Glomerular endothelial cell (primary cell): Measurements from ENCODE around the gene VSTM1. TPM values are rescaled to one million over a fixed set of nuclear protein-coding genes. Genes with fewer than 3 reads are reported as not detected.
"Not testable (repeated sequence)": the region's sequence is repeated elsewhere in the genome, so short reads cannot be mapped to it uniquely, and the experiment has no call there.

ENCODE experiments used
- DNase-seq: peaks from one replicate; pipeline ENCODE4 v3.0.0-alpha.2; 2011; ENCODE audit warnings: low read depth, low spot score; ENCODE audit errors: extremely low read depth
- total RNA-seq: library from RNA; depleted of rRNA; stranded (reverse); fragments of >200 nt; gene quantifications from 2 replicates; pipeline ENCODE4 v1.2.3, GENCODE V29; 2015

Gene VSTM1
- total RNA-seq, 1 donor from 2014 or later: not detected

DNA sequence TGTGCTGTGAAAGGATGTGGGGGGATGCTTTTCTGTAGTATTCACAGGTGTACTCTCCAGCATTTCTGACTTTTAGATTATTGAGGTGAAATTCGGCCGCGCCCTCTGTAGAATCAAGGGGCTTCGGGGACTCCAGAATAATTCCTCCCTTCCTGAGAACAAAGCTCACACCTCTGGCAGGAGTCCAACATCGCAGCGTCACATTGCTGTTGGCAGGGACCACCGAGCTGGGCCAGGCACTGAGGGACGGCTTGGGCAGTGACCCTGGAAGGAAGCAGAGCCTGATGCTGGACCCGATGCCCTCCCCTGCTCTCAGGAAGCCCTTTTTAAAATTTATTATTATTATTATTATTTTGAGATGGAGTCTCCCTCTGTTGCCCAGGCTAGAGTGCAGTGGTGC lies 11.2 kb upstream of the VSTM1 start:
- no peak for DNase-seq

DNA sequence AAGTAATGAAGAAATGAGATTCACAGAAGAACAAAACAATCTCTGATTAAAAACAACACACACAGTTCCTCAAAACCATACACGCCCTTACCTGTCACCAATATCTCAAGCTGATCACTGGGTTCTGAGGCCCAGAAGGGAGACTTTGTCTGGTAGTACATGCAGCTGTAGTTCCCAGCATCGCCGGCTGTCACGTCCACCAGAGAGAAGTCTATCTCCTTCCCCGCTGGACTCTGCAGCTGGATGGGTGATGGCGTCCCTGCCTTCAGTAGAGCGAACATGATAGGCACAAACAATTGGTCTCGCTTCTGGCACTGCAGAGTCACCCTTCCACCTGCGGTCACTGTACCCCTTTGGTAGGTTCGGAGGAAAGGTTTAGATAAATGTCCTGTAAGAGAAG lies 10.1 kb upstream of the VSTM1 start:
- no peak for DNase-seq

DNA sequence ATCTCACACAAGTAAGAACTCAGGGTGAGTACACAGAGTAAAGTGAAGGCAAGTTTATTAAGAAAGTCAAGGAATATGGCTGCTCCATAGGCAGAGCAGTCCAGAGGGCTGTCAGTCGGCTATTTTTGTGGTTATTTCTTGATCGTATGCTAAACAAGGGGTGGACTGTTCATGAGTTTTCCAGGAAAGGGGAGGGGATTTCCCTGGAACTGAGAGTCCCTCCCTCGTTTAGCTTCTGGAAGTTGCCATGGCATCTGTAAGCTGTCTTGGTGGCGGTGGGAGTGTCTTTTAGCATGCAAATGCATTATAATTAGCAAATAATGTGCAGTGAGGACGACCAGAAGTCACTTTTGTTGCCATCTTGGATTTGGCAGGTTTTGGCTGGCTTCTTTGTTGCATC lies 5.8 kb upstream of the VSTM1 start:
- no peak for DNase-seq

DNA sequence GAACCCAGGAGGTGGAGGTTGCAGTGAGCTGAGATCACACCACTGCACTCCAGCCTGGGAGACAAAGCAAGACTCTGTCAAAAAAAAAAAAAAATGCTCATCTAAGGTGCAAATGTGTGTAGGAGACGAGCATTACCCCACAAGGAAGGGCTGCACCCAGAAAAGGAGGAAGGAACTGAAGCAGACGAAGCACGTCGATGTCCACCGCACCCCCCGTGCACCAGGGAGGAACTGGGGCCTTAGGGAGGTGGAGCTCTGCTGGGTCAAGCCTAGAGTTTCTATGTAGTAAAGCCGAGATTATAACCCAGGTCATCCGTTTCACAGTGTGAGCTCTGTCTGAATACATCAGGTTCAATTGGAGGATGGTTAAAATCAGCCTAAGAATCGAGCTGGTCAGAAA lies 1.1 kb downstream of the VSTM1 start:
- no peak for DNase-seq

DNA sequence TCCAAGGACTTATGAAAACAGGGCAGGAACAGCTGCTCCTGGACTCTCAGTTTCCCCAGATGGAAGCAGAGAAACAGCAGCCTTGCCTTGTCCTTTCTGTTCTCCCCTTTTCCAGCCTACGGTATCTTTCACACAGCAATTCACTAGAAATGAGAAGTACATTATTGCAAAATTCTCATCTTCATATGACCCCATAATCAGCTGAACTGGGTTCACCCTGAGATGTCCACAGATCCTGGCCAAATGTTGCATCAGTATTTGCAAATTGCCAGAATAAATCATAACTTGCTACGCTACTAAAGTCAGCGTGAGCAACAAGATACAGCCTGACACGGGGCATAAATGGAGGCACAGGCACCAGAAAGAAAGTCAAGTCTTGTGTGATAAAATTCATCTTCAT lies 16.1 kb downstream of the VSTM1 start:
- DNase-seq: no peak

DNA sequence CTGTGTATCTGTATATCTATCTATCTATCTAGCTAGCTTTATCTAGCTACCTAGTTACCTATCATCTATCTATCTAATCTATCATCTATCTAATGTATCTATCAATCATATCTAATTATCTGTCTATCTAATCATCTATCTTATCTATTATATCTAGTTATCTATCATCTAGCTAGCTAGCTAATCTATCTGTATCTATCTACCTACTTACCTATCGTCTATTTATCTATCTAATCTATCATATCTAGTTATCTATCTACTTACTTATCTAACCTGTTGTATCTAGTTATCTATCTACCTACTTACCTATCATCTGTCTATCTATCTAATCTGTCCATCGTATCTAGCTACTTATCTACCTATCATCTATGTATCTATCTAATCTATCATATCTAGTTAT lies 17.9 kb downstream of the VSTM1 start:
- DNase-seq: no peak

DNA sequence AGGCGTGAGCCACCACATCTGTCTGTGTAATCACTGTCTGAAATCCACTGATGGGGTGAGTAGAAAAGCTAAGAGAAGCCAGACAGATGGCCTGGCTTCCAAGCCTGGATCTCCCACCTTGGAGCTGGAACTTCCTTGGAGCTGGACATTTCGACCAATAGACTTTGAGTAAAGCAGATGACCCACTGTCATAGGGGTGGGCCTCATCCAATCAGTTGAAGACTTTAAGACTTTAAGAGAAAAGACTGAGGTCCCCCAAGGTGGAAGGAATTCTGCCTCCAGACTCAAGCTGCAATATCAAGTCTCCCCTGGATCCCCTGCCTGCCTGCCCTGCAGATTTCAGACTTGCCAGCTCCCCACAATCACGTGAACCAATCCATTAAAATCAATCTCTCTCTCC lies 20.7 kb downstream of the VSTM1 start:
- DNase-seq: no peak

DNA sequence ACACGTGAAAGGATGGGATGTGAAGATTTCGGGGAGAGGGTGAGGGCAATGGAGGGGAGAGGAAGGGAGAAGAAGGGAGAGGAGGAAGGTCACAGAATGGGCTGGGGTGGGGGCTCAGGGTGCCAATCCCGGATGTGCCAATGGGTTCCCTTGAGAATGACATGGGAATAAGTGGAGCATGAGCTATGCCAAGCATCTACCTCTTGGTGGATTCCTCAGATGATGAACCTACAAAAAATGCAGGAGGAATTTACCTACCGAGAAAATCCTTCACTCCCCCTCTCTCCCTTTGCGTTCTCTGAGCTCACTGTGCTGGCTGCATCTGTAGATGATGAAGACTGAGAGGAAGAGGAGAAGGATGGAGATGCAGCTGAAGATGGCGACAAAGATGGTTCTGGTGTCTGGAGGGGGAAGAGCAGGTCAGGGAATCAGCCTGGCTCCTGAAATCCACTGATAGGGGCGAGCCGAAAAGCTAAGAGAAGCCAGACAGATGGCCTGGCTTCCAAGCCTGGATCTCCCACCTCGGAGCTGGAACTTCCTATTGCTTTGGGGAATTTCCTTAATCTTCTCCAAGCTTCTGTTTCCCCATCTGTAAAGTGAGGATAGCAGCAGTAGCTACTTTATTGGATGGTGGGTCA lies 21.6 kb downstream of the VSTM1 start:
- DNase-seq: no peak

DNA sequence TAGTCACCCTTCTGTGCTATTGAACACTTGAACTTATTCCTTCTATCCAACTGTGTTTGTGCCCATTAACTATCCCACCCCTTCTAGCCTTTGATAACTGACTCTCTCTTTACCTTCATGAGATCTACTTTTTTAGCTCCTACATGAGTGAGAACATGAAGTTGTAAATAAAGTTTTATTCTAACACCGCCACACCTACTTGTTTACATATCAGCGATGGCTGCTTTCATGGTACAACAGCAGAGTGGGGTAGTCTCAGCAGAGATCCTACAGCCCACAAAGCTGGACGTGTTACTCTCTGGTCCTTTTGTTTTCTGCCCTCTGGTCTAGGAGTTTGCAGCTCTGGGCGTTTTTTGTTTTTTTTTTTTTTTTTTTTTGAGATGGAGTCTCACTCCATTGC lies 23.7 kb downstream of the VSTM1 start:
- no peak for DNase-seq

DNA sequence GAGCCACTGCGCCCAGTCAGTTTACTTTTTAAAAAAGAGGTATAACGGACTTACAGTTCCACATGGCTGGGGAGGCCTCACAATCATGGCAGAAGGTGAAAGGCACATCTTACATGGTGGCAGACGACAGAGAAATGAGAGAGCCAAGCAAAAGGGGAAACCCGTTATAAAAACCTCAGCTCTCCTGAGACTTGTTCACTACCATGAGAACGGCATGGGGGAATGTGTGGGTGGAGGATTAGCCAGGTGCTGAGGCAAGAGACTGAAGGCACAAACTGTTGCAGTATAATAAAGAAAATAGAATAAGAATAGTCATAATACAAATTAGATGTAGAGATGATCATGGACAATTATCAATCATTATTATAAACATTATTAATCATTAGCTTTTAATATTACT lies 27.2 kb downstream of the VSTM1 start:
- not testable (repeated sequence) for DNase-seq

DNA sequence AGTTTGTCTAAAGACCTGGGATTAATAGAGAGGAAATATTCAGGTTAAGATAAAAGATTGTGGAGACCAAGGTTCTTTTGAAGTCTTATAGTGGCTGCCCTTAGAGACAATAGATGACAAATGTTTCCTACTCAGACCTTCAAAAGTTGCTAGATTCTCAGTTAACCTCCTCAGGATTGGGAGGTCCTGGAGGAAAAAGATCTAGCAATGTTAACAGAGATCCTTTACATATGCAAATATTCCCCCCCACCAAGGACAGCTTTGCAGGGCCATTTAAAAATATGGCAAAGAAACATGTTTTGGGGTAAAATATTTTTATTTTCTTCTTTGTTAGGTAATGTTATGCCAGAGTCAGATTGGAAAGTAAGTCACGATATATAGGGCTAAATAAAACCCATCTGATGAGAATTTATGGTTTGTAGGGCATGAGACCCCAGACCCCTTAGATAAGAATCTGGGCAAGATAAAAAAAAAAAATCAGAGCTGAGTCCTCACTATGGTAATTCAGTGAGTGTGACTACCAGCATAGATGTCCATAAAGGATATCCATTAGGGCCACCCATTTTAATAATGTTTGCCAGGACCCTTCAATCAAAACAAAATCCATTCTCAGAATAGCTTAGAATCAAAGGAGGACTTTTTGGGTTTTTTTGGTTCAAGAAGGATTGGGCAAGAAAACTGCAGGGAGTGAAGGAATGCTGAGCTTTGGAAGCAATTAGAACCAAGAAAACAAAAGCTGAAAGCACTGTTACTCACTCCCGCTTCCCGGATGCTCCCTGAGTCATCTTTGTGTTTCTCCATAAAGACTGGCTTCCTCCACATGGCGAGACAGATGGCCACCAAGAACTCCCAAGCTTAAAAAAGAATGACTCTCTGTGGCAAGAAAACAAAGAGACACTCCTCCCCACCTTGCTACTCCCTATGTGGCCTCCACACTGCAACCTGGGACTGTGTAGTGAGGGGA lies 28.2 kb downstream of the VSTM1 start:
- peak; percentile 71 for DNase-seq

DNA sequence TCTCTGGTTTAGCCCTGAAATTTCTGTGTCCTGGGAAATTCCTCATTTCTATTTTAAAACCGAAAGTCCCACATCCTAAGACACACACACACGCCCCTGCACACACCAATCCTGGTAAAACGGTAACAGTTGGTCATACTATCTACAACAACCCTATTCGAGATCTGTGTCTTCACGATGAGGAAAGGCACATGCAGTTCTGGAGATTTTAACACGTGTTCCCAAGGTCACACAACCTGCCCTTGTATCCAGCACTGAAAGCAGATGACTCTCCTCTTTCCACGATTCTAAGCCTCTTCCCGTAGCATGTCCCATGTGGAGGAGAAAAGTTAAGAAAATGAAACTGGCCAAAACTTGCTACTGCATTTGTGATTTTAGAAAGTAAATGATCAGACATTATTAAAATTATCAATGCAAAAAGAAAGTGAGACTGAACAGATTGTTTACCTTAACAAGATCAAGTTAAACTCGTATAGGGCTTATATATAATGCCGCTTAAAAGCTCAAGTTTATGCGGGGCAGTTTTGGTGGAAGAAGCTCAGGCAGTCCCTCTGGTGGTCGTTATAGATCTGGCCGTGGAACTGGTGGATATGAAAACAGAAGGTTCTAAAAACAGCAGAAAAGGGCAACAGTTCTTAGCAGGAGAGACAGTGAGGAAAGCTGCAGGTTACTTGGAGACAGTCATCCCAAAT lies 32.7 kb downstream of the VSTM1 start:
- no peak for DNase-seq

DNA sequence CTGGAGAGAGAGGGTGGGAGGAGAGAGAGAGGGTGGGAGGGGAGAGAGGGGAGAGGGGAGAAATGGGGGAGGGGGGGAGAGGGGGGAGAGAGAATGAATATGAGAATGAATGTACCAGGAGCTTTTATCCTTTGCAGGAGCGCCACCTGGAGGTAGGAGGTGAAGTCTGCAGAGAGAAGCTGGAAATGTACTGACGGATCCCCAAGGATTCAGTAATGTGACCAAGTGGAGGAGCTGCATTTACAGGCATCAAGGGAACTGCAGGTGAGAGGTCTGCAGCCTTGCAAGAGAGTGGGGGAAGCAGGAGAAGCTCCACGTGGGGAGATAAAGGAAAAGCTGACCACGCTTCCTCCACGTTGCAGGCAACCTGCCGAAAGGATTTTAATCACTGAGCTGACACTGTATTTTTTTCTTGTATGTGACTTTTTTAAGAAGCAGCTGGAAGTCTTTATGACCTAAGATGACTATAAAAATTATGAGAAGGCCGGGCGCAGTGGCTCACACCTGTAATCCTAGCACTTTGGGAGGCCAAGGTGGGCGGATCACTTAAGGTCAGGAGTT lies 33.7 kb downstream of the VSTM1 start:
- DNase-seq: no peak

DNA sequence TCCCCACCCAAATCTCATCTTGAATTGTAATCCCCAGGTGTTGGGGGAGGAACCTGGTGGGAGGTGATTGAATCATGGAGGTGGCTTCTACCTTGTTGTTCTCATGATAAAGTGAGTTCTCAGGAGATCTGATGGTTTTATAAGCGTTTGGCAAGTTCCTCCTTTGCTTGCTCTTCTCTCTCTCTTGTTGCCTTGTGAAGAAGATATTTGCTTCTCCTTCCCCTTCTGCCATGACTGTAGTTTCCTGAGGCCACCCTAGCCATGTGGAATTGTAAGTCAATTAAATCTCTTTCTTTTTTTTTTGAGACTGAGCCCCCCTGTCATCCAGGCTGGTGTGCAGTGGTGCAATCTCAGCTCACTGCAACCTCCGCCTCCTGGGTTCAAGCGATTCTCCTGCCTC lies 34.4 kb downstream of the VSTM1 start:
- no peak for DNase-seq

DNA sequence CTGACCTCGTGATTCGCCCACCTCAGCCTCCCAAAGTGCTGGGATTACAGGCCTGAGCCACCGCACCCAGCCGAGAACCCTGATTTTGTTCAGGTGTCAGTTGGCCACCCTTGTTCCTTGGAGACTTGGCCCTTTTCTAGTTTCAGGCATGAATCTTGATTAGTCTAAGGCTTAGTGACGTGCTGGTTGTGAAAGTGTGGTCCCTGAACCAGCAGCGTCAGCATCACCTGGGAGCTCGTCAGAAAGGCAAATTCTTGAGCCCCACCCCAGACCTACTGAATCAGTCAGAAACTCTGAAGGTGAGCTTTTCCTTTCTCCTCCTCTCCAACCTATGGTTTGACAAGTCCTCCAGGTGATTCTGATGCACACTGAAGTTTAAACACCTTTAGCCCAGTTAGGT lies 37.0 kb downstream of the VSTM1 start:
- no peak for DNase-seq

DNA sequence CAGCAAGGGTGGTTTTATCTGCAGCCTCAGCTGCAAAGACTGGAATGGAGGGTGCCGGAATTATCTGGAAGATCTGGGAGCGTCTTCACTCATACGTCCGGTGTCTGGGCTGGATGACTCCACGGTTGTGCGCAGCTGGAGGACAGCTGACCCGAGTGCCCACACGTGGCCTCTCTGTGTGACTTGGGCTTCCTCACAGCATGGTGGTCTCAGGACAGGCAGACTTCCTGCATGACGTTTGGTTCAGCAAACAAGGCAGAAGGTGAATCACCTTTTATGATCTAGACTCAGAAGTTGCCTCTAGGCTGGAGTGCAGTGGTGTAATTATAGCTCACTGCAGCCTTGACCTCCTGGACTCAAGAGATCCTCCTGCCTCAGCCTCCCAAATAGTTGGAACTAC lies 39.0 kb downstream of the VSTM1 start:
- DNase-seq: no peak

DNA sequence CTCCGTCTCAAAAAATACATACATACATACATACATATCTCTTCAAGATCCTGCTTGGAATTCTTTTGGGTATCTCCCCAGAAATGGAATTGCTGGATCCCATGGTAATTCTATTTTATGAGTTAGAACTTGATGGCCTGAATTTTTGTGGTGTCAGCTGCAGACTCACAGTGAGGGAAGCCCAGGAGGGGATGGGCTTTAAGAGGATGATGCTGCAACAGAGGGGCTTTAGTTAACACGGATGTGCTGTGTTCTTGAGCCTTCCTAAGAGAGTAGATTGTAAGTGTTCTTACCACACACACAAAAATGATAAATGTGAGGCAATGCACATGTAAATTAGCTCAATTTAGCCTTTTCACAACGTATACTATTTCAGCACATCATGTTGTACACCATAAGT lies 40.5 kb downstream of the VSTM1 start:
- no peak for DNase-seq

DNA sequence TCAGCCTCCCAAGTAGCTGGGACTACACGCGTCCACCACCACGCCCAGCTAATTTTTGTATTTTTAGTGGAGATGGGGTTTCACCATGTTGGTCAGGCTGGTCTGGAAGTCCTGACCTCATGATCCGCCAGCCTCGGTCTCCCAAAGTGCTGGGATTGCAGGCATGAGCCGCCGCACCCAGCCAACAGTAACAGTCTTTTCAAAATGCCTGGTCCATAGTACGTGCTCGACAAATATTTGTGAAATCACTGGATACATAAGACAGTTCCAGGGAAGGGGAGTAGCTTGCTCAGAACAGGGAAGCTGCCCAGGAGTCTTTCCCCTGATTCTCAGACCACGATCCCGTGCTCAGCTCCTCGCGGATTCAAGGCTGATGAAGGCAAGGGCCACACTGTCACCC lies 41.8 kb downstream of the VSTM1 start:
- no peak for DNase-seq

DNA sequence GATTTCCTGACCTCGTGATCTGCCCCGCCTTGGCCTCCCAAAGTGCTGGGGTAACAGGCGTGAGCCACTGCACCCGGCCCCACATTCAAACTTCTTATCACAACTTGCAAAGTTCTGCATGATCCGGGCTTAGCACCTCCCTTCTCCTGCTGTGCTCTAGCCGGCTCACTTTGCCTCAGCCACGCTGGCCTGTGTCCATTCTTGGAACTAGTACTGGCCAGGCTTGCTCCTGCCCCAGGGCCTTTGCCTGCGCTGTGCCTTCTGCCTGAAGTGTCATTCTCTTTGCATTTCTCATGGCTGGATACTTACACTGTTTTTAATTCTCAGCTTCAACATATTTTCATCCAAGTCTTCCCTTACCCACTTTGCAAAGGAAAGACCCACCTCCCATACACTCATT lies 42.3 kb downstream of the VSTM1 start:
- no peak for DNase-seq

DNA sequence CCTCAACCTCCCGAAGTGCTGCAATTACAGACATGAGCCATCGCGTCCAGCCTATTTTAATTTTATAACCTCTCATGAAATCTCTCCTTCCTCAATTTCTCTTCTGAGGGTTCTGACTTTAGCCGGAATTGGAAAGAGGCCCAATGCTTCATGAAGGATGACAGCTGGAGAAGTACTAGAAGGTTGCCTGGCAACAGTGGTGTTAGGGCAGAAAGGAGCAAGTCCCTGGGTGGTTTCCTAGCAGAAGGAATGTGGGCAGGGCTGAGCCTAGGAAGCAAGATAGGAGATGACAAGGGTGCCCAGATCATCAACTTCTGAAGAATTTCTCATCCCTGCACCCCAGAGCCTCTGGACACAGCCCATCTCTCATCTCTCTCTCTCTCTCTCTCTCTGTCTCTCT lies 46.4 kb downstream of the VSTM1 start:
- DNase-seq: no peak

DNA sequence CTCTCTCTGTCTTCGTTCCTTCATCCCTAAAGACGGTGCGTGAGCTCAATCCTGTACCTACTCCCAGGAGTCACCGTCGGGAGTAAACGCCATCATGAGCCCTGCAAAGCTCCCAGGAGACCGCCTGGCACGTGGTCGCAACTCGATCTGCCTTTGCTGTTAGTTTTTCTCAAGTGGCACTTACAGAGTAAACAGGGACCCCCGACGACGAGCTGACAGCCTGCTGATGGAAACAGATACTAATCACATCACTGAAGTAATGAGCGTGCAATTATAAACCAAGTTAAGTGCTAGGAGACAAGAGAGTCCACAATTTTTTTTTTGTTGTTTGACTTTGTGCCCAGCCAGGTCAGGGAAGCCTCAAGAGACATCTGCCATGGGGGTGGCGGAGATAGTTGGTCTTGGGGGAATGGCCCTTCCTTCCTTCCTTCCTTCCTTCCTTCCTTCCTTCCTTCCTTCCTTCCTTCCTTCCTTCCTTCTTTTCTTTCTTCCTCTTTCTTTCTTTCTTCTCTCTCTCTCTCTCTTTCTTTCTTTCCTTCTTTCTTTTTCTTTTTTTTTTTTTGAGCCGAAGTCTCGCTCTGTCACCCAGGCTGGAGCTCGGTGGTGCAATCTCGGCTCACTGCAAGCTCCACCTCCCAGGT lies 48.7 kb downstream of the VSTM1 start:
- DNase-seq: no peak
